ENCODE results near the gene ADGRA1. TPM values are rescaled to one million over a fixed set of nuclear protein-coding genes. Genes with fewer than 3 reads are reported as not detected.

The ADGRA1 gene
- total and polyA plus RNA-seq, 2 experiments from 2014 or later = 0.23 to 0.52 TPM

DNA sequence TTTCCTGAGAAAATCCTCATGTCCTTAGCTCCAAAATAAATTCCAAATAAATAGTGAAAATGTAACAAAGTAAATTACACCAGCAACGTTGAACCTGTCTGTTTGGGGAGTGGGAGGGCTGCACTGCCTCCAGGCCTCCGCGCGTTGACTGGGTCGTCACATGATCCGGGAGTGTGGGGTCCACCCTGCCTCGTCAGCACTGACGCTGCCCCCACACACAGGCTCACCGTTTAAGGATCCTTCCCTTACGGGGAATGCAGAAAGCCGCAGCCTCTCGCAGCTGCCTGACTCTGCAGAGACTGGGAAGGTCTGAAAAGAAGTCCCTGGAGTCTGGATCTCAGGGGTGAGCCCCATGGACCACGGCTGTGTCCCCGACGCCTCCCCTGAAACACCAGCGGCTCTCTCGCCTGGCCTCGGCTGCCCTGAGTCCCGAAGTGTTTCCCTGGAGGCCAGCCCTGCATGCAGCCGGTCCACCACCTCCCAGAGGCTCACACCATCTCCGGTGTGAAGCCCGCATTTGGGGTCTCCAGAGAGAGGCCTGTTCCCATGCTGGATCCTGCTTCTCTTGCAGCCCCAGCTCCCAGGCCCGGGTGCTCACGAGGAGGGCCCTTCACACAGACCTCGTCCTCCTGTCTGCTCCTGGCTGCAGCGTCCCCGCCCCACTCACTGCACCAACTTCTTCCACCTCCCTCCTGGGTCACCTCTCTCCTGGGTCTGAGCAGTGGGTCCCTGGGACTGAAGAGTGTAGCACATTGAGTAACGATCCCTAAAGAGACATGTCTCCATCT lies 49.5 kb upstream of the ADGRA1 start:
- Histone ChIP-seq H3K27me3 (ENCODE audit: insufficient read depth) (no peaks in the 10 kb centered on the region), H3K4me1 (ENCODE audit: insufficient read depth) (no peaks in the 10 kb centered on the region), H3K79me2 (replicated peaks; ENCODE audit: insufficient read depth) (no peaks in the 10 kb centered on the region), H3K9me2 (ENCODE audit: insufficient read depth) (no peaks in the 10 kb centered on the region), H3K4me3 (no peak overlapping the region), H3K36me3 (ENCODE audit: insufficient read depth) (no peaks in the 10 kb centered on the region), H4K20me1 (replicated peaks; ENCODE audit: insufficient read depth) (no peaks in the 10 kb centered on the region), H3K4me2 (no peak overlapping the region), H3F3A (replicated peaks; ENCODE audit: low read depth) (no peaks in the 10 kb centered on the region), H2AFZ (peak overlapping the region; percentile 47; the same call in 1 of the 2 replicates), H3K27ac (ENCODE audit: low read depth) (no peak overlapping the region)
- no peaks in the 10 kb centered on the region for H3K9me3 Mint-ChIP-seq
- H3K4me1 Mint-ChIP-seq = no peaks in the 10 kb centered on the region
- TF ChIP-seq EZH2 (IDR thresholded peaks at IDR 0.05; ENCODE audit: low read depth, unreplicated experiment) (no peak), ZNF114 (CRISPR knock-in tag; IDR thresholded peaks at IDR 0.05) (no peak)
- TF ChIP-seq, protein P1, sequence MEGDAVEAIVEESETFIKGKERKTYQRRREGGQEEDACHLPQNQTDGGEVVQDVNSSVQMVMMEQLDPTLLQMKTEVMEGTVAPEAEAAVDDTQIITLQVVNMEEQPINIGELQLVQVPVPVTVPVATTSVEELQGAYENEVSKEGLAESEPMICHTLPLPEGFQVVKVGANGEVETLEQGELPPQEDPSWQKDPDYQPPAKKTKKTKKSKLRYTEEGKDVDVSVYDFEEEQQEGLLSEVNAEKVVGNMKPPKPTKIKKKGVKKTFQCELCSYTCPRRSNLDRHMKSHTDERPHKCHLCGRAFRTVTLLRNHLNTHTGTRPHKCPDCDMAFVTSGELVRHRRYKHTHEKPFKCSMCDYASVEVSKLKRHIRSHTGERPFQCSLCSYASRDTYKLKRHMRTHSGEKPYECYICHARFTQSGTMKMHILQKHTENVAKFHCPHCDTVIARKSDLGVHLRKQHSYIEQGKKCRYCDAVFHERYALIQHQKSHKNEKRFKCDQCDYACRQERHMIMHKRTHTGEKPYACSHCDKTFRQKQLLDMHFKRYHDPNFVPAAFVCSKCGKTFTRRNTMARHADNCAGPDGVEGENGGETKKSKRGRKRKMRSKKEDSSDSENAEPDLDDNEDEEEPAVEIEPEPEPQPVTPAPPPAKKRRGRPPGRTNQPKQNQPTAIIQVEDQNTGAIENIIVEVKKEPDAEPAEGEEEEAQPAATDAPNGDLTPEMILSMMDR (conservative IDR thresholded peaks at IDR 0.05; ENCODE audit: low read depth in 2 of 2) = no peak
- TF ChIP-seq, protein P2, sequence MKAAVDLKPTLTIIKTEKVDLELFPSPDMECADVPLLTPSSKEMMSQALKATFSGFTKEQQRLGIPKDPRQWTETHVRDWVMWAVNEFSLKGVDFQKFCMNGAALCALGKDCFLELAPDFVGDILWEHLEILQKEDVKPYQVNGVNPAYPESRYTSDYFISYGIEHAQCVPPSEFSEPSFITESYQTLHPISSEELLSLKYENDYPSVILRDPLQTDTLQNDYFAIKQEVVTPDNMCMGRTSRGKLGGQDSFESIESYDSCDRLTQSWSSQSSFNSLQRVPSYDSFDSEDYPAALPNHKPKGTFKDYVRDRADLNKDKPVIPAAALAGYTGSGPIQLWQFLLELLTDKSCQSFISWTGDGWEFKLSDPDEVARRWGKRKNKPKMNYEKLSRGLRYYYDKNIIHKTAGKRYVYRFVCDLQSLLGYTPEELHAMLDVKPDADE (IDR thresholded peaks at IDR 0.05) = no peak
- TF ChIP-seq, protein P3, sequence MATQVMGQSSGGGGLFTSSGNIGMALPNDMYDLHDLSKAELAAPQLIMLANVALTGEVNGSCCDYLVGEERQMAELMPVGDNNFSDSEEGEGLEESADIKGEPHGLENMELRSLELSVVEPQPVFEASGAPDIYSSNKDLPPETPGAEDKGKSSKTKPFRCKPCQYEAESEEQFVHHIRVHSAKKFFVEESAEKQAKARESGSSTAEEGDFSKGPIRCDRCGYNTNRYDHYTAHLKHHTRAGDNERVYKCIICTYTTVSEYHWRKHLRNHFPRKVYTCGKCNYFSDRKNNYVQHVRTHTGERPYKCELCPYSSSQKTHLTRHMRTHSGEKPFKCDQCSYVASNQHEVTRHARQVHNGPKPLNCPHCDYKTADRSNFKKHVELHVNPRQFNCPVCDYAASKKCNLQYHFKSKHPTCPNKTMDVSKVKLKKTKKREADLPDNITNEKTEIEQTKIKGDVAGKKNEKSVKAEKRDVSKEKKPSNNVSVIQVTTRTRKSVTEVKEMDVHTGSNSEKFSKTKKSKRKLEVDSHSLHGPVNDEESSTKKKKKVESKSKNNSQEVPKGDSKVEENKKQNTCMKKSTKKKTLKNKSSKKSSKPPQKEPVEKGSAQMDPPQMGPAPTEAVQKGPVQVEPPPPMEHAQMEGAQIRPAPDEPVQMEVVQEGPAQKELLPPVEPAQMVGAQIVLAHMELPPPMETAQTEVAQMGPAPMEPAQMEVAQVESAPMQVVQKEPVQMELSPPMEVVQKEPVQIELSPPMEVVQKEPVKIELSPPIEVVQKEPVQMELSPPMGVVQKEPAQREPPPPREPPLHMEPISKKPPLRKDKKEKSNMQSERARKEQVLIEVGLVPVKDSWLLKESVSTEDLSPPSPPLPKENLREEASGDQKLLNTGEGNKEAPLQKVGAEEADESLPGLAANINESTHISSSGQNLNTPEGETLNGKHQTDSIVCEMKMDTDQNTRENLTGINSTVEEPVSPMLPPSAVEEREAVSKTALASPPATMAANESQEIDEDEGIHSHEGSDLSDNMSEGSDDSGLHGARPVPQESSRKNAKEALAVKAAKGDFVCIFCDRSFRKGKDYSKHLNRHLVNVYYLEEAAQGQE (IDR thresholded peaks at IDR 0.05; ENCODE audit: unreplicated experiment) = no peak
- TF ChIP-seq, protein P4, sequence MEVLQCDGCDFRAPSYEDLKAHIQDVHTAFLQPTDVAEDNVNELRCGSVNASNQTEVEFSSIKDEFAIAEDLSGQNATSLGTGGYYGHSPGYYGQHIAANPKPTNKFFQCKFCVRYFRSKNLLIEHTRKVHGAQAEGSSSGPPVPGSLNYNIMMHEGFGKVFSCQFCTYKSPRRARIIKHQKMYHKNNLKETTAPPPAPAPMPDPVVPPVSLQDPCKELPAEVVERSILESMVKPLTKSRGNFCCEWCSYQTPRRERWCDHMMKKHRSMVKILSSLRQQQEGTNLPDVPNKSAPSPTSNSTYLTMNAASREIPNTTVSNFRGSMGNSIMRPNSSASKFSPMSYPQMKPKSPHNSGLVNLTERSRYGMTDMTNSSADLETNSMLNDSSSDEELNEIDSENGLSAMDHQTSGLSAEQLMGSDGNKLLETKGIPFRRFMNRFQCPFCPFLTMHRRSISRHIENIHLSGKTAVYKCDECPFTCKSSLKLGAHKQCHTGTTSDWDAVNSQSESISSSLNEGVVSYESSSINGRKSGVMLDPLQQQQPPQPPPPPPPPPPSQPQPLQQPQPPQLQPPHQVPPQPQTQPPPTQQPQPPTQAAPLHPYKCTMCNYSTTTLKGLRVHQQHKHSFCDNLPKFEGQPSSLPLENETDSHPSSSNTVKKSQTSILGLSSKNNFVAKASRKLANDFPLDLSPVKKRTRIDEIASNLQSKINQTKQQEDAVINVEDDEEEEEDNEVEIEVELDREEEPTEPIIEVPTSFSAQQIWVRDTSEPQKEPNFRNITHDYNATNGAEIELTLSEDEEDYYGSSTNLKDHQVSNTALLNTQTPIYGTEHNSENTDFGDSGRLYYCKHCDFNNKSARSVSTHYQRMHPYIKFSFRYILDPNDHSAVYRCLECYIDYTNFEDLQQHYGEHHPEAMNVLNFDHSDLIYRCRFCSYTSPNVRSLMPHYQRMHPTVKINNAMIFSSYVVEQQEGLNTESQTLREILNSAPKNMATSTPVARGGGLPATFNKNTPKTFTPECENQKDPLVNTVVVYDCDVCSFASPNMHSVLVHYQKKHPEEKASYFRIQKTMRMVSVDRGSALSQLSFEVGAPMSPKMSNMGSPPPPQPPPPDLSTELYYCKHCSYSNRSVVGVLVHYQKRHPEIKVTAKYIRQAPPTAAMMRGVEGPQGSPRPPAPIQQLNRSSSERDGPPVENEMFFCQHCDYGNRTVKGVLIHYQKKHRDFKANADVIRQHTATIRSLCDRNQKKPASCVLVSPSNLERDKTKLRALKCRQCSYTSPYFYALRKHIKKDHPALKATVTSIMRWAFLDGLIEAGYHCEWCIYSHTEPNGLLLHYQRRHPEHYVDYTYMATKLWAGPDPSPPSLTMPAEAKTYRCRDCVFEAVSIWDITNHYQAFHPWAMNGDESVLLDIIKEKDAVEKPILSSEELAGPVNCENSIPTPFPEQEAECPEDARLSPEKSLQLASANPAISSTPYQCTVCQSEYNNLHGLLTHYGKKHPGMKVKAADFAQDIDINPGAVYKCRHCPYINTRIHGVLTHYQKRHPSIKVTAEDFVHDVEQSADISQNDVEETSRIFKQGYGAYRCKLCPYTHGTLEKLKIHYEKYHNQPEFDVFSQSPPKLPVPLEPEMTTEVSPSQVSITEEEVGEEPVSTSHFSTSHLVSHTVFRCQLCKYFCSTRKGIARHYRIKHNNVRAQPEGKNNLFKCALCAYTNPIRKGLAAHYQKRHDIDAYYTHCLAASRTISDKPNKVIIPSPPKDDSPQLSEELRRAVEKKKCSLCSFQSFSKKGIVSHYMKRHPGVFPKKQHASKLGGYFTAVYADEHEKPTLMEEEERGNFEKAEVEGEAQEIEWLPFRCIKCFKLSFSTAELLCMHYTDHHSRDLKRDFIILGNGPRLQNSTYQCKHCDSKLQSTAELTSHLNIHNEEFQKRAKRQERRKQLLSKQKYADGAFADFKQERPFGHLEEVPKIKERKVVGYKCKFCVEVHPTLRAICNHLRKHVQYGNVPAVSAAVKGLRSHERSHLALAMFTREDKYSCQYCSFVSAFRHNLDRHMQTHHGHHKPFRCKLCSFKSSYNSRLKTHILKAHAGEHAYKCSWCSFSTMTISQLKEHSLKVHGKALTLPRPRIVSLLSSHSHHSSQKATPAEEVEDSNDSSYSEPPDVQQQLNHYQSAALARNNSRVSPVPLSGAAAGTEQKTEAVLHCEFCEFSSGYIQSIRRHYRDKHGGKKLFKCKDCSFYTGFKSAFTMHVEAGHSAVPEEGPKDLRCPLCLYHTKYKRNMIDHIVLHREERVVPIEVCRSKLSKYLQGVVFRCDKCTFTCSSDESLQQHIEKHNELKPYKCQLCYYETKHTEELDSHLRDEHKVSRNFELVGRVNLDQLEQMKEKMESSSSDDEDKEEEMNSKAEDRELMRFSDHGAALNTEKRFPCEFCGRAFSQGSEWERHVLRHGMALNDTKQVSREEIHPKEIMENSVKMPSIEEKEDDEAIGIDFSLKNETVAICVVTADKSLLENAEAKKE (CRISPR knock-in tag; IDR thresholded peaks at IDR 0.05) = no peak
- no peaks in the 10 kb centered on the region for H3K36me3 Mint-ChIP-seq (ENCODE audit: low read depth)
- H3K4me3 Mint-ChIP-seq = no peak overlapping the region
- DNase-seq (ENCODE audit: low spot score) (no peak), ATAC-seq (peak; percentile 11; the same call in 1 of the 3 replicates)
- no peak overlapping the region for H3K27ac Mint-ChIP-seq
- H3K27me3 Mint-ChIP-seq (ENCODE audit: insufficient read depth, low read depth, poor library complexity) = peaks cover 3% of the 10 kb centered on the region
